HFF-Myc (cell line): ENCODE measurements around the gene AP3S2.

Source experiments
- DNase-seq: peaks from one replicate; pipeline ENCODE4 v3.0.0-alpha.2; 2011; ENCODE audit warnings: low read depth; ENCODE audit errors: extremely low read depth
- H3K4me3 ChIP-seq: replicated peaks from 2 replicates; pipeline ENCODE4 v1.5.1; 2011; ENCODE audit warnings: low read depth, mild to moderate bottlenecking, control low read depth, low read length
- CTCF ChIP-seq: IDR thresholded peaks from 2 replicates; pipeline ENCODE4 v1.5.1; 2012; ENCODE audit warnings: mild to moderate bottlenecking, low read depth, low read length, control low read depth; ENCODE audit errors: missing control alignments

The AP3S2 gene

GRCh38 chr15:89781055-89781454 lies 112.7 kb downstream of the AP3S2 start:
- TF ChIP-seq CTCF = no peak
- H3K4me3 ChIP-seq = no peak overlapping the region
- DNase-seq = no peak

GRCh38 chr15:89780601-89781000 lies 113.2 kb downstream of the AP3S2 start:
- no peak for TF ChIP-seq CTCF
- no peak for DNase-seq
- H3K4me3 ChIP-seq = no peak overlapping the region
